ENCODE data around the gene GAD2.
"Not testable (repeated sequence)": the region's sequence is repeated elsewhere in the genome, so short reads cannot be mapped to it uniquely, and the experiment has no call there.

The GAD2 gene

DNA sequence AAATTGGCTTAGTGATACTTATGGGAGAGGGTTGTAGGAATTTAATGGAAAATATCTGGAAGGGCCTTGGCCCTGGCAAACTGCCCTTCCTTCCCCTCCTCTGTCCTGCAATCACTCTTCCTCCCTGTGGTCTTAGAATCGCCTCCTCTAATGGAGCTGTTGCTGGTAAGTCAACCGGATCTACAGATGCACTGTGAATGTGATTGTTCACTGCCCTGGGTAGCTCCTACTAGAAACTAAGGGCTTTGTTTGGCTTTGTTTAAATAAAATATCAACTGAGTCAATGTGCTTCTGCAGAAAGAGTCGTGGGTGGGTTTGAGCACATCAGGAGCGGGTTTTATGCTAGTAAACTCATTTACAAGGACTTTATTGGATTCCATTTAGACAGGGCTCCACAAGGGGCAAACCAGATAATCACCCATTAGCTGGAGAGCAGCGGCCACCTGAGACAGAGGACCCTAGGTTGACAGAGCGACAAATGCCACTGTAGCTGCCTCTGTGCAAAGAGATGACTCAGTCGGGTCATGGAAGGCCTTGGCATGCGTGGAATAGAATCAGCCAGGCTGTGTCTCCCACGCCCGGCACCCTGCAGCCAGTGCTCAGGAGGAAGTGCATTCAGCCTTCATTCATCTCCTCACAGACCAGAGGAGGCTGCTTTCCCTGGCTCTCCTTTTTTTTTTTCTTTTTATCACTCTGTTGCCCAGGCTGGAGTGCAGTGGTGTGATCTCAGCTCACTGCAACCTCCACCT lies 97.9 kb downstream of the GAD2 start:
- no peak for DNase-seq

GRCh38 chr10:26318672-26319071 lies 102.1 kb downstream of the GAD2 start:
- no peak for DNase-seq

DNA sequence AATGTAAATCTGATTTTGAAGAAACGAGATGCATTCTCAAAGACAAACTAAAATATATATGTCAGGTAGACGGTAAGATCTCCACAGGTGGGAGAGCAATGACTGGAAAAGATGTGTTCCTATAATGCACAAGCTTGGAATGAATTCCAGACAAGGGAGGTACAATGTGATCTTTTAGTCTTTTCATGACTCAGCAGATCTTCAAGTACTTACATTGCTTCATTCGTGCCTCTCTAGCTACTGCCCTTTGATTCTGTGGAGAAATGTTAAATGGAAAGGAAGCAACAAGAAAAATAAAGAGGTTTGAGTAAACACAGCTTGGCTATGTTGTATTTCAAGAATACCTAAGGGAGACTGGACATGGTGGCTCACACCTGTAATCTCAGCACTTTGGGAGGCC lies 106.6 kb downstream of the GAD2 start:
- no peak for DNase-seq

DNA sequence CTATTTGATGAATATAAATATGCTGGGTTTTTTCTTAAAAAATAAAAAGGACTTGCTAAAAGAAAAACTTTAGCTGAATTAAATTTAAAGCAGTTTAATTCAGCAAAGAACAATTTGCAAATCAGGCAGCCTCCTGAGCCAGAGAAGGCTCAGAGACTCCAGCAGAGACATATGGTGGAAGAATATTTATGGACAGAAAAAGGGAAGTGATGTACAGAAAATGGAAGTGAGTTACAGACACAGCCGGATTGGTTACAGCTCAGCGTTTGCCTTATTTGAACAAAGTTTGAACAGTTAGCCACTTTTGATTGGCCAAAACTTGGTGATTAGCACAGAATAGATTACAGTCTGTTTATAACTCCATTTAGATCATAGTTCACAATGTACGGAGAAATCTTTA lies 110.3 kb downstream of the GAD2 start:
- no peak for DNase-seq

DNA sequence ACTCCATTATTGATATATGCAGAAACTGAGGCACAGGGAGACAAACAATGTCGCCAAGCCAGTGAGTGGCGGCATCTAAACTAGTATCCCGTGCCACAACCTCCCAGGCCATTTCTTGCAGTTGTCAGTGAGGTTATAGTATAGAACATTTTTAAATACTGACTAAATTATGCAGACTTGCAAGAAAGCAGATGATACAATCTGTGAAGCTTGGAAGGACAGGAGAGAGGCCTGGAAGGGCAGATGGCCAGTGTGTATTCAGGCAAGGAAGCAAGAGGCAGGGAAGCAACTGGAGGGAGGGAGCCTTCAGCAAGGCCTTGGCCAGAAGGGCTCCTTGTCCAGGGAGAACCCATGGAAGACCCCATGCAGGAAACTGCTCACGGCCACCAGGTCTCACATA lies 111.2 kb downstream of the GAD2 start:
- no peak for DNase-seq

DNA sequence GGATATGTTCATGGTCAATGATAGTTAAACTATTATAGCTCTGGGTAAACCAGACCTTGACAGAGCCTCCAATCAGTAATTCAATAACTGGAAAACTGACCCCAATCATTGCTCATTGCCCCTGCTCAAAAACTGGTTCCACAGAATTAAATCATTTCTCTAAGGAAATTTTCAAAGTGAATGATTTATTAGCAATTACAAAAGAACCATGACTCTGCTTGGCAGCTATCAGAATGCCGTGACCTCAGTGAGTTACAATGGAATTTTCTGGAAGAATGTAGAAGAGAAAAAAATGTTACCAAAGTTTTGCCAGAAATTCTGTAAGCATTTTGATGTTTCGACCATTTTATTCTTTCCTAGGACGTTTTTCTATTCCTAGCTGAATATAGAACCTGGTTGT lies 114.8 kb downstream of the GAD2 start:
- no peak for DNase-seq

GRCh38 chr10:26334232-26334931 lies 117.8 kb downstream of the GAD2 start:
- no peak for DNase-seq

DNA sequence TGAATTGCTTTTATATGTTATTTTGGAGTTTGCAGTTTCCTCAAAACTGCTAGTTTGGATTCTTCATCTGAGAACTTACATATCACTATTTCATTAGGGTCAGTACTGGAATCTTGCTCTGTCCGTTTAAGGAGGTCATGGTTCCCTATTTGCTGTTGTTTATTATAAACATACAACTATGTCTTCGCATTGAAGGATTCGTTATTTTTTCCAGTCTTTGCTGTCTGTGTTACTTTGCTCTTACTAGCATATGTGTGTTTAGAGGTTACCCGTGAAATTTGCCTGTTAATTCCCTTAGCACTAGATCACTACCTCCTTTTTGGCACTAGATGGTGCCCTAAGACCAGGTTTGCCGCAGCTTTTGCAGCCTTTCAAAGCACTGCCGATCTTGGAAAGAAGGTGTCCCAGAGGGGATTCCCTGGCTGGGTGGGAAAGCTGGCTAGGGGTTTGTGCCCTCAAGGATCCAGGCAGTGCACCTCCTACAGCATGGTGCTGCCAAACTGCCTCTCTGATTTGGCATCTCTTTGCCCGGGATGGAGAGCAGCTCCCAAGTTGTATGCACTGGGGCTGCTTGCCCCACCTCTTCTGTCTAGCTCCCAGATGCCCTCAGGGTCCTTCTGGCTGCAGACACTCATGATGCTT lies 118.5 kb downstream of the GAD2 start:
- DNase-seq: peak in 17 of 56 donors; percentile 0 to 36 (median 8)

DNA sequence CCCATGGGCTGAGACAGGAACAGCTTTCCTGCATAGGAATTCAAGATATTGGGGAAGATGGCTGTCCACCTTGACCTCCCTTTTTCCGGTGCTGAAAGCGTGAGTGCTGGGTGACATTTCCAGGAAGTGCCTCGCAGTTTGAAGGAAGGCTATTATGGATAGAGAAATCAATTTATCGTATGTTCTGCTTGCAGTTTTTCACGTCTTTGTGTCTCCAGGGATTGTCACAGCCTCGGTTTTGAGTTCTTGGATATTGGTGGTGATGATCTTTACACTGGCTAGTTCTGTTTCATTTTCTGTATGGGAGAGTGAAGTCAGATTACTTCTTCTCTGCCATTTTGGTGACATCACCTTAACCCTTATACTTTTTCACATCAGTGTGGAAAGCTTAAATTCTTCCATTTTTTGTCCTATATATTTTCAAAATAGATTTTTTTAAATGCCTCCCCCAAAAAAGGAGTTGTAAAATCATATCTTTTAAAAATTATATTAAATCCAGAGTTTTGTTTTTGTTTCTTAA lies 119.1 kb downstream of the GAD2 start:
- no peak for DNase-seq

- DNase-seq: no peak
Observed at GRCh38 chr10:26336979-26337378, 120.4 kb downstream of the GAD2 start.

DNA sequence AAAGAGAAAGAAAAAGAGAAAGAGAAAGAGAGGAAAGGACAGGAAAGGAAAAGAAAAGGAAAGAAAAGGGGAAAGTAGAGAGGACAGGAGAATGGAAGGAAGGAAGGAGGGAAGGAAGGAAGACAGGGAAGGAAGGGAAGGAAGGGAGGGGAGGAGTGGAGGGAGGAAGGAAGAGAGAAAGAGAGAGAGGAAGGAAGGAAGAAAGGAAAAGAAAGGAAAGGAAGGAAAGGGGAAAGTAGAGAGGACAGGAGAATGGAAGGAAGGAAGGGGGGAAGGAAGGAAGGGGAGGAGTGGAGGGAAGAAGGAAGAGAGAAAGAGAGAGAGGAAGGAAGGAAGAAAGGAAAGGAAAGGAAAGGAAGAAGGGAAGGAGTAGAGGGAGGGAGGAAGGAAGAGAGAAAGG lies 125.1 kb downstream of the GAD2 start:
- no peak for DNase-seq

- DNase-seq: not testable (repeated sequence)
Observed at GRCh38 chr10:26348821-26349417, 132.3 kb downstream of the GAD2 start.
